Keratinocyte (primary cell): ENCODE data around the gene KIF17.

Experiments
- CTCF ChIP-seq, 3 experiments: IDR thresholded peaks in 1 of 3; conservative IDR thresholded peaks in 1 of 3; optimal IDR thresholded peaks in 1 of 3; 2 replicates in 2 of 3; 3 replicates in 1 of 3; pipeline versions ENCODE3 to v1.5.1; 2011; ENCODE audit warnings: low read length in 3 of 3, mild to moderate bottlenecking in 3 of 3, moderate library complexity in 2 of 3, control low read depth in 1 of 3, inconsistent platforms in 1 of 3; ENCODE audit not compliant: insufficient read depth in 2 of 3; ENCODE audit errors: extremely low read depth in 1 of 3
- EZH2 ChIP-seq: IDR thresholded peaks from one replicate; pipeline ENCODE4 v1.6.1; 2012; ENCODE audit warnings: inconsistent platforms, mild to moderate bottlenecking, low read length, moderate library complexity

- TF ChIP-seq CTCF (optimal IDR thresholded peaks at IDR 0.05 in 1 of 3, IDR thresholded peaks at IDR 0.05 in 1 of 3, conservative IDR thresholded peaks at IDR 0.05 in 1 of 3; ENCODE audit: extremely low read depth in 1 of 3, insufficient read depth in 2 of 3, low read length in 3 of 3) (no peak), EZH2 (no peak)
Measured at GRCh38 chr1:20626098-20626427, 91.7 kb downstream of the KIF17 start.
